Measurements from ENCODE around the gene NHLH1. TPM values are rescaled to one million over a fixed set of nuclear protein-coding genes. Genes with fewer than 3 reads are reported as not detected.
A peak's percentile ranks its signal among the peaks of the same experiment; 100 is the strongest.

NHLH1 gene
- total and polyA plus RNA-seq, 2 of the 13 experiments (the other 11 are each of a cell fraction or from before 2014, with no cell fraction given) = 0.11 to 0.57 TPM

- no peak for DNase-seq (ENCODE audit: low spot score)
- no peaks in the 10 kb centered on the region for H3K36me3 ChIP-seq (replicated peaks in 1 of 2; ENCODE audit: control insufficient read depth in 1 of 2, insufficient read depth in 2 of 2, low read length in 2 of 2)
- in situ Hi-C loops (cut with HindIII; ENCODE audit: extremely low pct_ligation_motif_present, low pct_unique_long_range_greater_than_20kb) (no loop called here), intact Hi-C loops (cut with micrococcal nuclease; ENCODE audit: unreplicated experiment) (no loop called here)
- no peaks in the 10 kb centered on the region for H3K9me3 ChIP-seq (ENCODE audit: low read length)
- no peaks in the 10 kb centered on the region for H3K79me2 ChIP-seq (ENCODE audit: insufficient read depth, low read length)
- WGBS (ENCODE audit: low lambda C conversion rate) = 12% methylated on average over 55 of the region's 55 CpGs
- H3K4me3 ChIP-seq (replicated peaks in 1 of 3; ENCODE audit: insufficient read depth in 1 of 3, low read depth in 2 of 3, low read length in 3 of 3) = peak overlapping the region; percentile 47 to 65 (median 47); a peak in 5 of 6 replicates
- no peaks in the 10 kb centered on the region for H4K20me1 ChIP-seq (ENCODE audit: insufficient read depth, low read length)
- CTCF ChIA-PET (ENCODE audit: low intra/inter-chr PET ratio, low total read pairs) = no interaction called here
- H3K9ac ChIP-seq (ENCODE audit: insufficient read depth, low read depth, low read length) = no peak overlapping the region
- peaks cover 13 to 61% of the 10 kb centered on the region in 2 experiments for H3K27me3 ChIP-seq (ENCODE audit: control insufficient read depth in 1 of 2, insufficient read depth in 2 of 2, low read length in 2 of 2)
- ATAC-seq = peak; percentile 50
- peak overlapping the region; percentile 51 for H3K4me2 ChIP-seq (ENCODE audit: low read depth, low read length)
- no peak overlapping the region for H3K27ac ChIP-seq (ENCODE audit: extremely low read length, insufficient read depth, low read length)
- no peak for FAIRE-seq
- no TSS peak for BruUV-seq (replicated peaks)
- POLR2A ChIA-PET = no interaction called here
- H2AFZ ChIP-seq (ENCODE audit: low read length) = no peak overlapping the region
- peaks cover 7% of the 10 kb centered on the region; the same call in 1 of the 2 replicates for H3K4me1 ChIP-seq (ENCODE audit: insufficient read depth, low read length)
- TF ChIP-seq MAX (IDR thresholded peaks at IDR 0.05) (no peak), ZNF572 (CRISPR knock-in tag; IDR thresholded peaks at IDR 0.05) (no peak), HES4 (CRISPR knock-in tag; IDR thresholded peaks at IDR 0.05; ENCODE audit: borderline replicate concordance) (no peak), HNRNPK (IDR thresholded peaks at IDR 0.05; ENCODE audit: low read depth, low read length, poor library complexity, severe bottlenecking) (peak; percentile 10), AGO1 (IDR thresholded peaks at IDR 0.05; ENCODE audit: low read depth, low read length, poor library complexity, severe bottlenecking) (no peak), PATZ1 (CRISPR knock-in tag; IDR thresholded peaks at IDR 0.05) (0 out of 2 replicates have a peak, but pooled peaks have one; percentile 6), JUN (CRISPR knock-in tag; IDR thresholded peaks at IDR 0.05) (no peak), ZNF687 (CRISPR knock-in tag; IDR thresholded peaks at IDR 0.05) (peak; percentile 18), ZNF639 (CRISPR knock-in tag; conservative IDR thresholded peaks at IDR 0.05) (no peak), HIVEP1 (CRISPR knock-in tag; IDR thresholded peaks at IDR 0.05) (no peak), ZNF589 (CRISPR knock-in tag; conservative IDR thresholded peaks at IDR 0.05) (no peak)
These were observed 34.0 kb downstream of the NHLH1 start for GRCh38 chr1:160400646-160401486.
